ENCODE measurements around the gene RAI2. TPM values are rescaled to one million over a fixed set of nuclear protein-coding genes. Genes with fewer than 3 reads are reported as not detected.

The RAI2 gene
- total RNA-seq, 1 experiment from 2014 or later: not detected

GRCh38 chrX:17878028-17878670 lies 17.1 kb upstream of the RAI2 start:
- H3K27me3 ChIP-seq (replicated peaks; ENCODE audit: insufficient read depth, low read depth, low read length, poor library complexity): peaks cover 49% of the 10 kb centered on the region
- ChIA-PET CTCF (no interaction called here), POLR2A (ENCODE audit: low non-redundant PET) (no interaction called here)
- intact Hi-C loops (cut with micrococcal nuclease; ENCODE audit: unreplicated experiment): no loop called here
- no peak overlapping the region for H3K4me3 ChIP-seq (ENCODE audit: low read depth, low read length, poor library complexity, severe bottlenecking)
- no peak overlapping the region for H3K27ac ChIP-seq (ENCODE audit: low read depth, low read length, poor library complexity, severe bottlenecking)
- no peaks in the 10 kb centered on the region for H3K9me3 ChIP-seq (ENCODE audit: low read depth, low read length, poor library complexity, severe bottlenecking)
- BruUV-seq (replicated peaks): no TSS peak
- DNase-seq (ENCODE audit: low spot score): no peak
- TF ChIP-seq CTCF (conservative IDR thresholded peaks at IDR 0.05; ENCODE audit: low read depth, low read length) (no peak), EZH2 (IDR thresholded peaks at IDR 0.05; ENCODE audit: borderline replicate concordance, low read depth, low read length, poor library complexity, severe bottlenecking) (no peak)
- H3K4me1 ChIP-seq (ENCODE audit: insufficient read depth, low read length, poor library complexity, severe bottlenecking): no peaks in the 10 kb centered on the region
- no peaks in the 10 kb centered on the region for H3K36me3 ChIP-seq (ENCODE audit: insufficient read depth, low read length, poor library complexity, severe bottlenecking)

GRCh38 chrX:17876135-17876534 lies 15.0 kb upstream of the RAI2 start:
- POLR2A ChIA-PET (ENCODE audit: low non-redundant PET): no interaction called here
- Histone ChIP-seq H3K27me3 (replicated peaks; ENCODE audit: insufficient read depth, low read depth, low read length, poor library complexity) (peaks cover 63% of the 10 kb centered on the region), H3K27ac (ENCODE audit: low read depth, low read length, poor library complexity, severe bottlenecking) (no peak overlapping the region), H3K4me1 (ENCODE audit: insufficient read depth, low read length, poor library complexity, severe bottlenecking) (no peaks in the 10 kb centered on the region), H3K4me3 (ENCODE audit: low read depth, low read length, poor library complexity, severe bottlenecking) (no peak overlapping the region), H3K36me3 (ENCODE audit: insufficient read depth, low read length, poor library complexity, severe bottlenecking) (no peaks in the 10 kb centered on the region), H3K9me3 (ENCODE audit: low read depth, low read length, poor library complexity, severe bottlenecking) (no peaks in the 10 kb centered on the region)
- intact Hi-C loops (cut with micrococcal nuclease; ENCODE audit: unreplicated experiment): no loop called here
- no TSS peak for BruUV-seq (replicated peaks)
- TF ChIP-seq EZH2 (IDR thresholded peaks at IDR 0.05; ENCODE audit: borderline replicate concordance, low read depth, low read length, poor library complexity, severe bottlenecking) (no peak), CTCF (conservative IDR thresholded peaks at IDR 0.05; ENCODE audit: low read depth, low read length) (no peak)
- CTCF ChIA-PET: no interaction called here
- no peak for DNase-seq (ENCODE audit: low spot score)

GRCh38 chrX:17869580-17869979 lies 8.5 kb upstream of the RAI2 start:
- POLR2A ChIA-PET (ENCODE audit: low non-redundant PET): no interaction called here
- H3K27ac ChIP-seq (ENCODE audit: low read depth, low read length, poor library complexity, severe bottlenecking): no peak overlapping the region
- no peak for DNase-seq (ENCODE audit: low spot score)
- H3K4me3 ChIP-seq (ENCODE audit: low read depth, low read length, poor library complexity, severe bottlenecking): no peak overlapping the region
- no peaks in the 10 kb centered on the region for H3K4me1 ChIP-seq (ENCODE audit: insufficient read depth, low read length, poor library complexity, severe bottlenecking)
- no peaks in the 10 kb centered on the region for H3K9me3 ChIP-seq (ENCODE audit: low read depth, low read length, poor library complexity, severe bottlenecking)
- BruUV-seq (replicated peaks): no TSS peak
- peaks cover 25% of the 10 kb centered on the region for H3K27me3 ChIP-seq (replicated peaks; ENCODE audit: insufficient read depth, low read depth, low read length, poor library complexity)
- CTCF ChIA-PET: no interaction called here
- TF ChIP-seq CTCF (conservative IDR thresholded peaks at IDR 0.05; ENCODE audit: low read depth, low read length) (no peak), EZH2 (IDR thresholded peaks at IDR 0.05; ENCODE audit: borderline replicate concordance, low read depth, low read length, poor library complexity, severe bottlenecking) (no peak)
- intact Hi-C loops (cut with micrococcal nuclease; ENCODE audit: unreplicated experiment): no loop called here
- no peaks in the 10 kb centered on the region for H3K36me3 ChIP-seq (ENCODE audit: insufficient read depth, low read length, poor library complexity, severe bottlenecking)
